ENCODE results near the gene DCAF10. TPM values are rescaled to one million over a fixed set of nuclear protein-coding genes. Genes with fewer than 3 reads are reported as not detected.
"Not testable (repeated sequence)": the region's sequence is repeated elsewhere in the genome, so short reads cannot be mapped to it uniquely, and the experiment has no call there.

The DCAF10 gene
- polyA plus RNA-seq, 1 donor from 2014 or later = 23.3 TPM

DNA sequence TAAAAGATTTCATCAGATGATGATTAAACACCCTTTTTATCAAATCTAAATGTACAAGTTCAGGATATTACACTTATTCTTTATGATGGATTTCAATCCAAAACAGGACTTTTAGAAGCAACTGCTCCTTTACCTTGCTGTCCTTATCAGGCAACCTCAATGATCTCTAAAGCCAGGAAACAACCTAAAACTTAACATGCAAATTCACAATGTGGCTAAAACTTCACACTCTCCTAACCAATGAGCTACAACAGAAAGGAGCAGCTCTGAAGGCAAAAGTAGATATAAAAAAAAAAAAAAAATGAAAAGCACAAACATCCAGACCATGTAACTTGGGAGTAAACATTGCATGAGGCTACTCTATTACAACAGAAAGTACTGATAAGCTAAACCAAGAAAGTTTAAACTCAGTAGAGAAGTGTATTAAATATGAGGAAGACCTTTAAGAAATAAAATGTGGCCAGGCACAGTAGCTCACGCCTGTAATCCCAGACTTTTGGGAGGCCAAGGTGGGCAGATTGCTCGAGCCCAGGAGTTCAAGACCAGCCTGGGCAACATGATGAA is 80.4 kb downstream of the DCAF10 start:
- no peak overlapping the region for H3K4me2 ChIP-seq (ENCODE audit: low read length)
- TF ChIP-seq MXI1 (conservative IDR thresholded peaks at IDR 0.05; ENCODE audit: poor library complexity, severe bottlenecking) = no peak
- TF ChIP-seq TAF1 (IDR thresholded peaks at IDR 0.05; ENCODE audit: low read depth) = no peak
- no peaks in the 10 kb centered on the region for H3F3A ChIP-seq (ENCODE audit: insufficient read depth, low read length, poor library complexity, severe bottlenecking)
- peaks cover 6% of the 10 kb centered on the region for H3K9me3 ChIP-seq (ENCODE audit: low read length)
- H3K27me3 ChIP-seq (ENCODE audit: insufficient read depth, low read depth, low read length) = no peaks in the 10 kb centered on the region
- no peaks in the 10 kb centered on the region for H3K9me2 ChIP-seq (ENCODE audit: insufficient read depth, low read length)
- H3K79me2 ChIP-seq (replicated peaks; ENCODE audit: insufficient read depth, low read length) = peaks cover 3% of the 10 kb centered on the region
- H3K4me3 ChIP-seq (ENCODE audit: low read length) = no peak overlapping the region
- no peak overlapping the region for H3K27ac ChIP-seq (ENCODE audit: low read length)
- no peaks in the 10 kb centered on the region for H4K20me1 ChIP-seq (ENCODE audit: insufficient read depth)
- no peak overlapping the region for H2AFZ ChIP-seq (ENCODE audit: low read depth, low read length)
- peaks cover 4% of the 10 kb centered on the region for H3K36me3 ChIP-seq (ENCODE audit: insufficient read depth, low read length)
- no peak overlapping the region for H3K9ac ChIP-seq (ENCODE audit: low read length)

DNA sequence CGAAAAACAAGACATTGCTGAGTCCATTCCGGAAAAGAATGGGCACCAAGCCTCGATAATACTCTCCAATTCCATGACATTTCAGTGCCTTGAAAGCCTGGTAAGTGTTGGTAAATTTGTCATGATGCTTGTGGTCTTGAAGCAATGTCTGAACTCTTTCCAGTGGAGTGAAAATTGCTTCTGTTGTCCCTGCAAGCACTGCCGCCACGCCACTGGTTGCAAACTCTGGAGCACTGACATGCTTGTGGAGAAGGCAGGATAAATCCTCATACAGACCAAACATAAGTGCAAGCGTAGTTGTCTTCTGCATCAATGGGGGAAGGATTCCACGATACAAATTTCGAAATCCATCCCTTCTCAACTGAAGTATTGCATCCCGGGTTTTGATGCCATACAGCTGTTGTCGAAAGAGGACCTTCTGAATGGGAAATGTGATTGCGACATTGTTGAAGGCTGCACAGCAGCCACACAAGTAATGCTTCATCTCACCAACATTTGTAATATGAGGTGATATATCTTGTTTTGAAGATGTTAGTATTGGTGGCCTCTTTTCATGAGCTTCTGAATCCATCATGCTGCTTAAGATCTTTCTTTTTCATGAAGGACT is 87.5 kb downstream of the DCAF10 start:
- H3K9ac ChIP-seq (ENCODE audit: low read length); H3K4me3 ChIP-seq (ENCODE audit: low read length); H3F3A ChIP-seq (ENCODE audit: insufficient read depth, low read length, poor library complexity, severe bottlenecking); H2AFZ ChIP-seq (ENCODE audit: low read depth, low read length); H3K27me3 ChIP-seq (ENCODE audit: insufficient read depth, low read depth, low read length); H3K9me2 ChIP-seq (ENCODE audit: insufficient read depth, low read length); H3K36me3 ChIP-seq (ENCODE audit: insufficient read depth, low read length); H3K9me3 ChIP-seq (ENCODE audit: low read length); H3K79me2 ChIP-seq (replicated peaks; ENCODE audit: insufficient read depth, low read length); H3K27ac ChIP-seq (ENCODE audit: low read length); H3K4me2 ChIP-seq (ENCODE audit: low read length); H4K20me1 ChIP-seq (ENCODE audit: insufficient read depth): not testable (repeated sequence)

DNA sequence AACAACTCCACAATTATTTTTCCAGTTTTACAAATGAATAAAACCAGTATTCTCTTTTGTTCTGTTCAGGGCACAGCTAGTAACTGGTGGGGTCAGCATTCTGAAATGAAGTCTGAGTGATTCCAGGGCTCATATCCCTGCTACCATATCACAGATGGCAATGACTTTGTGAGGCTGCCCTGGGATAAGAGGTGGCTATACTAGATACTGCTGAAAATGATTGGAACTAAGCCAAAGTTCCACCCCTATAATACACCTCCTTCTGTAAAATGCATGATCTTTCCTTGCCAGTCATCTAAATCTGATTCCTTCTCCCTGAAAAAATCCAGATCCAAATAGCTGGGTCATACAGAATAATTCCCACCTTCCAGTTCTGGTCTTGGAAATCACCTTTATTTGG is 88.9 kb downstream of the DCAF10 start:
- Histone ChIP-seq H3K9me2 (ENCODE audit: insufficient read depth, low read length) (no peaks in the 10 kb centered on the region), H3K36me3 (ENCODE audit: insufficient read depth, low read length) (peaks cover 7% of the 10 kb centered on the region), H3F3A (ENCODE audit: insufficient read depth, low read length, poor library complexity, severe bottlenecking) (no peaks in the 10 kb centered on the region), H3K4me2 (ENCODE audit: low read length) (no peak overlapping the region), H4K20me1 (ENCODE audit: insufficient read depth) (no peaks in the 10 kb centered on the region), H2AFZ (ENCODE audit: low read depth, low read length) (no peak overlapping the region), H3K27ac (ENCODE audit: low read length) (no peak overlapping the region), H3K27me3 (ENCODE audit: insufficient read depth, low read depth, low read length) (no peaks in the 10 kb centered on the region), H3K9ac (ENCODE audit: low read length) (no peak overlapping the region), H3K4me3 (ENCODE audit: low read length) (no peak overlapping the region), H3K79me2 (replicated peaks; ENCODE audit: insufficient read depth, low read length) (peaks cover 3% of the 10 kb centered on the region), H3K9me3 (ENCODE audit: low read length) (no peaks in the 10 kb centered on the region)
- TF ChIP-seq SMC3 (conservative IDR thresholded peaks at IDR 0.05; ENCODE audit: poor library complexity) (no peak), RAD21 (conservative IDR thresholded peaks at IDR 0.05) (no peak), EZH2 (IDR thresholded peaks at IDR 0.05; ENCODE audit: borderline replicate concordance, insufficient read depth, low read length, poor library complexity, severe bottlenecking) (no peak), EP300 (conservative IDR thresholded peaks at IDR 0.05; ENCODE audit: poor library complexity, severe bottlenecking) (no peak), POLR2AphosphoS5 (IDR thresholded peaks at IDR 0.05) (no peak)
- TF ChIP-seq, protein P1, sequence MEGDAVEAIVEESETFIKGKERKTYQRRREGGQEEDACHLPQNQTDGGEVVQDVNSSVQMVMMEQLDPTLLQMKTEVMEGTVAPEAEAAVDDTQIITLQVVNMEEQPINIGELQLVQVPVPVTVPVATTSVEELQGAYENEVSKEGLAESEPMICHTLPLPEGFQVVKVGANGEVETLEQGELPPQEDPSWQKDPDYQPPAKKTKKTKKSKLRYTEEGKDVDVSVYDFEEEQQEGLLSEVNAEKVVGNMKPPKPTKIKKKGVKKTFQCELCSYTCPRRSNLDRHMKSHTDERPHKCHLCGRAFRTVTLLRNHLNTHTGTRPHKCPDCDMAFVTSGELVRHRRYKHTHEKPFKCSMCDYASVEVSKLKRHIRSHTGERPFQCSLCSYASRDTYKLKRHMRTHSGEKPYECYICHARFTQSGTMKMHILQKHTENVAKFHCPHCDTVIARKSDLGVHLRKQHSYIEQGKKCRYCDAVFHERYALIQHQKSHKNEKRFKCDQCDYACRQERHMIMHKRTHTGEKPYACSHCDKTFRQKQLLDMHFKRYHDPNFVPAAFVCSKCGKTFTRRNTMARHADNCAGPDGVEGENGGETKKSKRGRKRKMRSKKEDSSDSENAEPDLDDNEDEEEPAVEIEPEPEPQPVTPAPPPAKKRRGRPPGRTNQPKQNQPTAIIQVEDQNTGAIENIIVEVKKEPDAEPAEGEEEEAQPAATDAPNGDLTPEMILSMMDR (IDR thresholded peaks at IDR 0.05; ENCODE audit: poor library complexity, severe bottlenecking) = no peak
- TF ChIP-seq, protein P2, sequence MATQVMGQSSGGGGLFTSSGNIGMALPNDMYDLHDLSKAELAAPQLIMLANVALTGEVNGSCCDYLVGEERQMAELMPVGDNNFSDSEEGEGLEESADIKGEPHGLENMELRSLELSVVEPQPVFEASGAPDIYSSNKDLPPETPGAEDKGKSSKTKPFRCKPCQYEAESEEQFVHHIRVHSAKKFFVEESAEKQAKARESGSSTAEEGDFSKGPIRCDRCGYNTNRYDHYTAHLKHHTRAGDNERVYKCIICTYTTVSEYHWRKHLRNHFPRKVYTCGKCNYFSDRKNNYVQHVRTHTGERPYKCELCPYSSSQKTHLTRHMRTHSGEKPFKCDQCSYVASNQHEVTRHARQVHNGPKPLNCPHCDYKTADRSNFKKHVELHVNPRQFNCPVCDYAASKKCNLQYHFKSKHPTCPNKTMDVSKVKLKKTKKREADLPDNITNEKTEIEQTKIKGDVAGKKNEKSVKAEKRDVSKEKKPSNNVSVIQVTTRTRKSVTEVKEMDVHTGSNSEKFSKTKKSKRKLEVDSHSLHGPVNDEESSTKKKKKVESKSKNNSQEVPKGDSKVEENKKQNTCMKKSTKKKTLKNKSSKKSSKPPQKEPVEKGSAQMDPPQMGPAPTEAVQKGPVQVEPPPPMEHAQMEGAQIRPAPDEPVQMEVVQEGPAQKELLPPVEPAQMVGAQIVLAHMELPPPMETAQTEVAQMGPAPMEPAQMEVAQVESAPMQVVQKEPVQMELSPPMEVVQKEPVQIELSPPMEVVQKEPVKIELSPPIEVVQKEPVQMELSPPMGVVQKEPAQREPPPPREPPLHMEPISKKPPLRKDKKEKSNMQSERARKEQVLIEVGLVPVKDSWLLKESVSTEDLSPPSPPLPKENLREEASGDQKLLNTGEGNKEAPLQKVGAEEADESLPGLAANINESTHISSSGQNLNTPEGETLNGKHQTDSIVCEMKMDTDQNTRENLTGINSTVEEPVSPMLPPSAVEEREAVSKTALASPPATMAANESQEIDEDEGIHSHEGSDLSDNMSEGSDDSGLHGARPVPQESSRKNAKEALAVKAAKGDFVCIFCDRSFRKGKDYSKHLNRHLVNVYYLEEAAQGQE (IDR thresholded peaks at IDR 0.05; ENCODE audit: borderline replicate concordance) = no peak

DNA sequence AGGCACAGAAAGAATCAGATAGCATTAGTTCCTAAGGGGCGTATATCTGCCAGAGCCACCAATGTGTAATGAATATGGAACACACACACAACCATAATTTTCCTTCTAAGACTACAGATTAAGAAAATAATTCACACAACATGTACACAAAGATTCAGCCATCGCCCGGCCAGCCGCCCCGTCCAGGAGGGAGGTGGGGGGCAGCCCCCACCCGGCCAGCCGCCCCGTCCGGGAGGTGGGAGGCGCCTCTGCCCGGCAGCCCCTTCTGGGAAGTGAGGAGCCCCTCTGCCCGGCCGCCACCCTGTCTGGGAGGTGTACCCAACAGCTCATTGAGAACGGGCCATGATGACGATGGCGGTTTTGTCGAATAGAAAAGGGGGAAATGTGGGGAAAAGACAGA is 90.4 kb downstream of the DCAF10 start:
- not testable (repeated sequence) for H3K9ac ChIP-seq (ENCODE audit: low read length); H3K4me3 ChIP-seq (ENCODE audit: low read length); H2AFZ ChIP-seq (ENCODE audit: low read depth, low read length); H3K27ac ChIP-seq (ENCODE audit: low read length); H3F3A ChIP-seq (ENCODE audit: insufficient read depth, low read length, poor library complexity, severe bottlenecking); H3K9me3 ChIP-seq (ENCODE audit: low read length); H3K4me2 ChIP-seq (ENCODE audit: low read length); H3K9me2 ChIP-seq (ENCODE audit: insufficient read depth, low read length); H3K27me3 ChIP-seq (ENCODE audit: insufficient read depth, low read depth, low read length); H3K79me2 ChIP-seq (replicated peaks; ENCODE audit: insufficient read depth, low read length); H4K20me1 ChIP-seq (ENCODE audit: insufficient read depth)
- peaks cover 16% of the 10 kb centered on the region for H3K36me3 ChIP-seq (ENCODE audit: insufficient read depth, low read length)

Data from neural cell (in vitro differentiated cells).